GM20000 (cell line): ENCODE results near the gene GFOD1.

Experiments
- DNase-seq: peaks from one replicate; pipeline ENCODE4 v3.0.0; 2012; ENCODE audit warnings: low spot score
- TF ChIP-seq, protein P1 (sequence below): IDR thresholded peaks from 2 replicates; pipeline ENCODE4 v1.5.1; 2012; ENCODE audit warnings: mild to moderate bottlenecking, control low read depth; ENCODE audit errors: extremely low read depth, missing control alignments

Gene GFOD1

DNA sequence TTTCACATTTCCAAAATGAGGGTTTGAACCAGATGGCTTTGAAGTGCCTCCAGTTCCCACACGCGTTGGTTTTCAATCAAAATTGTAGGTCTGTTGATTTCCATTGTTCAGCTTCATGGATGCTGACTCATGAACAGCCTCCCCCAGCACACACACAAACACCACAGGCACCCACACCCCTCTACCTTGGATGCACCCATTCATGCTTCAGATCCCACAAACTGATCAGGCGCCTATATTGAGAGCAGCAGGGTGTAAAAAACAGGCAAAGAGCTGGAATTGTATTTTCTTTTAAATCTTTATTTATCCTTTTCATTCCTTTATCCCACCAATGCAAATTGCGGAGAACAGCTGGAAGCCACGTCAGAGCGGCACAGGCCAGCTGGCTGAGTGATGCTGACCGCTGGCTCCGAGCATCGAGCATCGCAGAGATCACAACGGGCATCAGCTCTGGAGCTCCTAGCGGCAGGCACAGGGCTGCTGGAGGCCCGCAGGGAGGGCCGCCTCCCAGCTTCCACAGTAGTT, 129.8 kb downstream of the GFOD1 start:
- DNase-seq, result no peak
- TF ChIP-seq, protein P1, sequence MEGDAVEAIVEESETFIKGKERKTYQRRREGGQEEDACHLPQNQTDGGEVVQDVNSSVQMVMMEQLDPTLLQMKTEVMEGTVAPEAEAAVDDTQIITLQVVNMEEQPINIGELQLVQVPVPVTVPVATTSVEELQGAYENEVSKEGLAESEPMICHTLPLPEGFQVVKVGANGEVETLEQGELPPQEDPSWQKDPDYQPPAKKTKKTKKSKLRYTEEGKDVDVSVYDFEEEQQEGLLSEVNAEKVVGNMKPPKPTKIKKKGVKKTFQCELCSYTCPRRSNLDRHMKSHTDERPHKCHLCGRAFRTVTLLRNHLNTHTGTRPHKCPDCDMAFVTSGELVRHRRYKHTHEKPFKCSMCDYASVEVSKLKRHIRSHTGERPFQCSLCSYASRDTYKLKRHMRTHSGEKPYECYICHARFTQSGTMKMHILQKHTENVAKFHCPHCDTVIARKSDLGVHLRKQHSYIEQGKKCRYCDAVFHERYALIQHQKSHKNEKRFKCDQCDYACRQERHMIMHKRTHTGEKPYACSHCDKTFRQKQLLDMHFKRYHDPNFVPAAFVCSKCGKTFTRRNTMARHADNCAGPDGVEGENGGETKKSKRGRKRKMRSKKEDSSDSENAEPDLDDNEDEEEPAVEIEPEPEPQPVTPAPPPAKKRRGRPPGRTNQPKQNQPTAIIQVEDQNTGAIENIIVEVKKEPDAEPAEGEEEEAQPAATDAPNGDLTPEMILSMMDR, result no peak

DNA sequence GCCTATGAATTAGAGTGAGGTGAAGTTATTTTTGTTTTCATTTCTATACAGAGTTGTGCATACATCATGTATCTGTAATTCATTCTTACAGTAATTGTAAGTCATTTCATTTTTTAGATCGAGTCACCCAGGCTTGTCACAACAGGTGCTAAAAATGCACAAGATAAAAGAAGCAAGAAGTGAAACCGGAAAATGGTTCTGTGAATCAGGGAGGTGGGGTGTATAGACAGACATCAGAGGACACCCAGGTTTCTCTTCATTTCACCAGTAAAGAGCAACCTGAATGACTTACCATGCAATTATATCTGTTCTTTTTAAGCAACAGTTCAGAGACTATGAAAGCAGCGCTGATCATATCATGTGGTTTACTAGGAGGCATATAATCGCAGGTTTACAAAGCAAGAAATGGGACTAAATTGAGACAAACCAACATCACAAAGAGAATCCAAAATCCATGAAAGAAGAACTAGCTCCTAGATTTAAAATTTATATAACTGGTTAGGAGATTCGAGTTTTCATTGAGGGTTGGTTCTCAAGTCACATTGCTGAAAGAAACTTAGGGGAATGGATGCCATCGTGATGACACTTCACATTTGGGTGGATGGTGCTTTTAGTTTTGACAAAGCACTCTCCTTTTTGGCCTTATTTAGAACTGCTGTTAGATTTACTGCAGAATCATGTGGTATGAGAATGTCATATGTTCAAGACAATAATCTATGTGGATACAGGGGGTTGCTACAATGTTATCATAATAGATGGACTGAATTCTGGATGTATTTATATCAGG, 131.2 kb downstream of the GFOD1 start:
- DNase-seq, result peak; percentile 84
- TF ChIP-seq, protein P1, result no peak

GRCh38 chr6:13355043-13355945, 132.1 kb downstream of the GFOD1 start:
- no peak for DNase-seq
- TF ChIP-seq, protein P1, result no peak

DNA sequence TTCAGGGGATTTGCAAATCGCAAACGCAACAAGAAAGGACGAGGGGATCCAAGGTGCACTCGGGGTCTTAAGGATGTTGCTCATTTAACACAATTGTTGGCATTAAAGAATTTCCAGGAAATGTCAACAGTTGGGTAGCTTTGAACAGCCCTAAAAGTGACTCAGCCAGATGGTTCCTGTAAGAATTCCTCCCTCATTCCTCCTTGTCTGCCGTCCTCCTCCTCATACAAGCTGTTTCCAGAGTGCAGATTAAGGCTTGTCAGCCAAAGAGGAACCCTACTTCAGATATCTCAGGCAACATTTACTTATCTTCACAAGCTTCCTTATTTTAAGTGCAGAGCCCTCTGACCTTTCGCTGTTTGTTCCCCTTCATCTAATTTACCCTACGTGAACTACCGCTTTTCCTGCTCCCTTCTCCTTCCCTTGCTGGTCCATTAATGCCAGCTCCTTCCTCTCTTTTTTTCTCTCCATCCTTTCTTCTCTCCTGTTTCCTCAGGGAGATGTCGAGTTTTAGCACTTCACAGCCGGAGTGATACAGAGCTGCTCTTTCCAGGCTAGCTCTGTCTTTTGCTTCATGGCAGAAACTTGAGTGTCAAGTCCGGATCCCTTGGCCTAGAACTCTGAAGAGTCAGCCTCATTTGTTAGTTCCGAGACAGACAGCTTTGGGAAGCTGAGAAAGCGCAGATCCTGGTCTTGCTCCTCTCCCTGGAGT, 132.9 kb downstream of the GFOD1 start:
- TF ChIP-seq, protein P1, result no peak
- DNase-seq, result no peak

DNA sequence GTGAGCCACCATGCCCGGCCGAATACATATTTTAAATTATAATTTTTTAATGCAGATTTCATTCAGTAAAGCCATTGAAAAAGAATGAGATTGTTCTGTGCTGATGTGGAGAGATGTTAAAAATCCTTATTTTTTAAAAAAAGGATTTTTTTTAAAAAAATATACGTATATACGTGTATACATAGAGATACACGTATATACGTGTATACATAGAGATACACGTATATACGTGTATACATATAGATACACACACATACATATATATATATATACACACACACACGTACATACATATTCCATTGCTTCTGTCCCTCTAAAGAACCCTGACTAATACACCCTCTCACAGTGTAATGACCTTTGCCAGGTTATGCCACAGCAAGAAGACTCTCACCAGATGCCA, 135.2 kb downstream of the GFOD1 start:
- no peak for DNase-seq
- TF ChIP-seq, protein P1, result no peak

- TF ChIP-seq, protein P1, result no peak
- DNase-seq, result no peak
Measured at GRCh38 chr6:13351271-13351670, 136.1 kb downstream of the GFOD1 start.
